Activated naive CD4-positive, alpha-beta T cell treated with anti-CD3 and anti-CD28 coated beads, Interleukin-2, amount 50 U/mL, for 24 hours (primary cell): ENCODE data around the gene CRIM1.

Experiments
- H3K27ac Mint-ChIP-seq: one replicate; pipeline ENCODE4 v1.8.0; 2021; ENCODE audit warnings: mild to moderate bottlenecking, mixed read lengths
- H3K27me3 Mint-ChIP-seq: one replicate; pipeline ENCODE4 v1.8.0; 2021; ENCODE audit warnings: mixed read lengths
- H3K36me3 Mint-ChIP-seq: one replicate; pipeline ENCODE4 v1.8.0; 2021; ENCODE audit warnings: mixed read lengths
- H3K4me1 Mint-ChIP-seq: one replicate; pipeline ENCODE4 v1.8.0; 2021; ENCODE audit warnings: mixed read lengths
- H3K4me3 Mint-ChIP-seq: one replicate; pipeline ENCODE4 v1.8.0; 2021; ENCODE audit warnings: mild to moderate bottlenecking, mixed read lengths
- H3K9me3 Mint-ChIP-seq: one replicate; pipeline ENCODE4 v1.8.0; 2021; ENCODE audit warnings: mixed read lengths

CRIM1 gene

DNA sequence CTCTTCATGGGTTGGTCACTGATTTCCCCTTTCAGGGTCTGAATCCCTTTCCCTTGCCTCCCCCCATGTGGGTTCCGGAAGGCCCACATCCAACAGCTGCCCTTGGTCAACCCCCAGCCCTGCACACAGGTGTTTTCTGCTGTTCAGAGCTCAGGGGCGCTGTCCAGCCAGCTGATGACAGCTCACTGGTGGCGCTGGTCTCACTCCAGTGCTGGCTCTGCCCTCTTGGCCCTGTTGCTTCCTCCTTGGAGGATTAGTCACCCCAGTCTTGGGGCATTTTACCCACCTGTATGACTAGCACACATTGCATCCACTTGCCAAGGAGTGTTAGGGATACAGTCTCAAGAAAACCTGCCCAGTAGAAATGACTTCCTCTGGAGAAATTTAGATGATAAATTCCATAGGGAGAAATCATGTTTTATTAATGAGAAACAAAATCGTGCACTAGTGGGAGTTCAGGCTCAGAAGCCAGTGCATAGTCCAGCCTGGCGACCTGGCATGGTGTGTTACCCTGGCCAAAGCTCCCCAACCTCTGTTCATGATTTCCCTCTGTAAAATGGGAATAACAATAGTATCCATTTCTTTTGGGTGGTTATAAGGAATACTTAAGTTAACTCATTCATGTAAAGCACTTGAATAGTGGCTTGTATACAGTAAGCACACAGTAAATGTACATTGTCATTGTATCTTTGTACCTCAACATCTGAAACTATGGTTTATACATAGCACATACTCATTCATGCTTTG, 21.6 kb downstream of the CRIM1 start:
- no peaks in the 10 kb centered on the region for H3K27me3 Mint-ChIP-seq
- no peak overlapping the region for H3K27ac Mint-ChIP-seq
- H3K36me3 Mint-ChIP-seq: no peaks in the 10 kb centered on the region
- no peaks in the 10 kb centered on the region for H3K9me3 Mint-ChIP-seq
- peaks cover 8% of the 10 kb centered on the region for H3K4me1 Mint-ChIP-seq
- no peak overlapping the region for H3K4me3 Mint-ChIP-seq

GRCh38 chr2:36379710-36380448, 24.3 kb downstream of the CRIM1 start:
- peaks cover 4% of the 10 kb centered on the region for H3K4me1 Mint-ChIP-seq
- H3K9me3 Mint-ChIP-seq: no peaks in the 10 kb centered on the region
- H3K27ac Mint-ChIP-seq: no peak overlapping the region
- H3K36me3 Mint-ChIP-seq: no peaks in the 10 kb centered on the region
- no peak overlapping the region for H3K4me3 Mint-ChIP-seq
- H3K27me3 Mint-ChIP-seq: no peaks in the 10 kb centered on the region

GRCh38 chr2:36380624-36381481, 25.3 kb downstream of the CRIM1 start:
- no peak overlapping the region for H3K27ac Mint-ChIP-seq
- peaks cover 4% of the 10 kb centered on the region for H3K4me1 Mint-ChIP-seq
- H3K27me3 Mint-ChIP-seq: no peaks in the 10 kb centered on the region
- H3K9me3 Mint-ChIP-seq: no peaks in the 10 kb centered on the region
- no peak overlapping the region for H3K4me3 Mint-ChIP-seq
- no peaks in the 10 kb centered on the region for H3K36me3 Mint-ChIP-seq

DNA sequence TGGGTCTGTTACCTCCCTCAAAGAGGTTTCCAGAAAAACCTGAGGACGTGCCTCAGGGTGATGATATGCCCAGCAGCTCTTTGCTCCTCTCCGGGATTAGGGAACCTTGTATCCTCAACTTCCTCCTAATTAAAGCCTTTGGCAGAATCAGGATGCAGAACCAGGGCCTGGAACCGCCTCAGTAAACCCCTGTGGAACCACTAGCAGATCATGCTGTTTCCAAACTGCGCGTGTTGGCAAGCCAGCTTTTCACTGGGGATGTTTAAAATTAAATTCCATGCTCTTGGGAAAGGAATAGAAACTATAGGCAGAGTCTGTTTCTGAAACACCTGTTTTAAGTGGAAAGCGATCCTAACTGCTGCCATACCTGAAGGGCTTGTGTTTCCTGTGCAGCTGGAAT, 26.4 kb downstream of the CRIM1 start:
- Mint-ChIP-seq H3K27ac (no peak overlapping the region), H3K9me3 (no peaks in the 10 kb centered on the region), H3K4me1 (peaks cover 8% of the 10 kb centered on the region), H3K4me3 (no peak overlapping the region), H3K27me3 (no peaks in the 10 kb centered on the region), H3K36me3 (no peaks in the 10 kb centered on the region)

- H3K27ac Mint-ChIP-seq: no peak overlapping the region
- H3K4me3 Mint-ChIP-seq: no peak overlapping the region
- peaks cover 12% of the 10 kb centered on the region for H3K4me1 Mint-ChIP-seq
- H3K9me3 Mint-ChIP-seq: no peaks in the 10 kb centered on the region
- H3K36me3 Mint-ChIP-seq: no peaks in the 10 kb centered on the region
- H3K27me3 Mint-ChIP-seq: no peaks in the 10 kb centered on the region
These were observed 26.9 kb downstream of the CRIM1 start for GRCh38 chr2:36382472-36382871.

DNA sequence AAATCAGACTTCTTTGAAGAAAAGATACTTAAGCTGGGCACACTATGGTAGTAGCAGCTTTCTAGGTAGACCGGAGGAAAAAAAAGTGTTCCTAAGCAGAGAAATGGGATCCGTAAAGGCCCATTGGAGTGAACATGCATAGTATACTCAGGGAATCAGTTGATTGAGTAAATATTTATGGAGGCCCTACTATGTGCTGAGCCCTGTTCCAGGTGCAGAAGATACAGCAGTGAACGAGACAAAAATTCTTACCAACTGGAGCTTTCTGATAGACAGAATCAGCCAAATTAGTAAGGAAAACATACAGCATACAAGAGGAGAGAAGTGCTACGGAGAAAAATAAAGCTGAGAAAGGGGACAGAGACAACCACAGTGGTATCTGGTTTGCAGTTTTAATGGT, 28.1 kb downstream of the CRIM1 start:
- Mint-ChIP-seq H3K27me3 (no peaks in the 10 kb centered on the region), H3K9me3 (no peaks in the 10 kb centered on the region), H3K4me3 (no peak overlapping the region), H3K4me1 (peaks cover 17% of the 10 kb centered on the region), H3K36me3 (no peaks in the 10 kb centered on the region), H3K27ac (no peak overlapping the region)

DNA sequence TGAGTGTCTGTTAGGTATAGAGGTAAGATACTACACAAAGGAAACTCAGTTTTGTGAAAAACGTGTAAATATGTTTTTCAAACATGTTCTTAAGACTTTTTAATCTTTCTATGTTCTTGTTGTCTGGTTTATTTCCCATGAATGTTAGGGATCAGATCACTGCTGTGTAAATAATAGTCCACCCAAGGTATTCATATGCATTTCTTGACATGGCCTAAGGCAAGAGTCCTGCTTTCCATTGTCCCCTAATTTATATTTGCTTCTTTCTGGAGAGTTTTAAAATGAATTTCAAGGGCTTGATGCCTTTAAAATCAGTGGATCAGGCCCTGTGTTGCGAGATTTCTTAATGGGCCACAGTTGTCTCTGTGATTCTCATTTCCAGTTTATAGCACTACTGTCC, 28.9 kb downstream of the CRIM1 start:
- Mint-ChIP-seq H3K4me3 (no peak overlapping the region), H3K9me3 (no peaks in the 10 kb centered on the region), H3K36me3 (no peaks in the 10 kb centered on the region), H3K4me1 (peaks cover 15% of the 10 kb centered on the region), H3K27me3 (peaks cover 1% of the 10 kb centered on the region), H3K27ac (no peak overlapping the region)

DNA sequence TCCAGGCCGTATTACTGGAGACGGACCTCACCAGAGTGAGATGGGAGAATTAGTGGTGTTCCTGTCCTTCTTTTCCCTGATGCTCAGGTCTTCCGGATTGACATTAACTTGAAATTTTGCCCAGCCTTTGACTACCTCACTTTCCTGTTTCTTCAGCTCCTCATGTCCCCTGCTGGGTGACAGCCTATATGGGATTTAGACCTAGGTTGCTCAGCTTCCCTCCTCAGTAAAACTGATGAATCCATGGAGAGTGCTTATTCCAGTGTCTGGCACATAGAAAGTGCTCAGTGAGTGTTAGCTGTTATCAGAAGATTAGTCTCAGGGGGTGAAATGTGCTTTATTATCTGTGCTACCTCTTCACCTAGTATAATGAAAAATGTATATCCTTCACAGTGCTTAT, 30.0 kb downstream of the CRIM1 start:
- Mint-ChIP-seq H3K27ac (no peak overlapping the region), H3K4me3 (no peak overlapping the region), H3K36me3 (no peaks in the 10 kb centered on the region), H3K9me3 (no peaks in the 10 kb centered on the region), H3K27me3 (peaks cover 1% of the 10 kb centered on the region), H3K4me1 (peaks cover 13% of the 10 kb centered on the region)

DNA sequence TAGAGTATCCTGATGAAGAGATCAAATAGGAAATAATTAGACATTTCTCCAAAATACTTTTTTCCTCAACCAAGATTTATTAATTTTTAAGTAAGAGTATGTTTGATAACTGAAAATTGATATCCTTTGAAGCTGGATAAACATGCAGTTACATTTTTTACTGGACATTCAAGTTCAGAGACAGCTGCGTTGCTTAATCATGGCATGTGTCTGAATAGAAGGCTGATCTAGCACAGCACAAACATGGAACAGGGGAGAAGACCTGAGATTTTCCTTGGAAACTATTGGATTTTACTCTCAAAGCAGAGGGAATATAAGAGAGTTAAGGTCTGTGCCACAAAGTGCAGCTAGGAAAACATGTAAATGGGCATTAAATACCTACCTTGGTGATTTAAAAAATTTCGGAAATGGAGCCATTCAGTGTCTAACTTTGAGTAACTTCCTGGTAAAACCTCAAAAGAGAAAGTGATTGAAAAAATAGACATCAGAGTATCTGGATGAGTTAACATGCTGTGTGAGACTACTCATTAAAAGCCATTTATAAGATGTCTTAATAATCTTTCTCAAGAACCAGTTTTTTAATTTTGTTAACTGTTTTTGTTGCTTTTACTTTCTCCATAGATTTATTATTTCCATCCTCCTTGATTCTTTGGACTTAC, 31.8 kb downstream of the CRIM1 start:
- H3K9me3 Mint-ChIP-seq: no peaks in the 10 kb centered on the region
- H3K4me3 Mint-ChIP-seq: no peak overlapping the region
- no peaks in the 10 kb centered on the region for H3K36me3 Mint-ChIP-seq
- peaks cover 1% of the 10 kb centered on the region for H3K27me3 Mint-ChIP-seq
- H3K27ac Mint-ChIP-seq: no peak overlapping the region
- peaks cover 13% of the 10 kb centered on the region for H3K4me1 Mint-ChIP-seq

DNA sequence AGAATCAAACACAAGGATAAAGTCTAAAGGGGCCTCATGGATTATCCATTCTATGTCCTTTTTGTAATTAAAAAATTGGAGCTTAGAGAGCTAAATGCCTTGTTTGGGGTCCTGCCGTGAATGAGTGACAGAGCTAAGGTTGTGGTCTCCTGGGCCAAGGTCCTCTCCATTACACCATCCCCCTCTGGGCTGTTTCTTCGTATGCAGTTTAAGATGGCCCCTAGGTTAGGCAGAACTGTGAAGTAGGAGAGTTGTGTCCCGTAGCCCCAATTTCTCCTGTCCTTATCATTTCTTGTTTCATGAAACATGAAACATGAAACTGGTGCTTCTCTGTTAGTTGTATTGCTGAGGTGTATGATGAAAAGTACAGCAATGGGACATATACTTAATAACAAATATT, 32.9 kb downstream of the CRIM1 start:
- Mint-ChIP-seq H3K9me3 (no peaks in the 10 kb centered on the region), H3K27ac (no peak overlapping the region), H3K36me3 (no peaks in the 10 kb centered on the region), H3K27me3 (peaks cover 1% of the 10 kb centered on the region), H3K4me1 (peaks cover 13% of the 10 kb centered on the region), H3K4me3 (no peak overlapping the region)

- Mint-ChIP-seq H3K27ac (no peak overlapping the region), H3K27me3 (peaks cover 1% of the 10 kb centered on the region), H3K4me1 (peaks cover 13% of the 10 kb centered on the region), H3K9me3 (no peaks in the 10 kb centered on the region), H3K4me3 (no peak overlapping the region), H3K36me3 (no peaks in the 10 kb centered on the region)
These were observed 33.5 kb downstream of the CRIM1 start for GRCh38 chr2:36389091-36389564.

DNA sequence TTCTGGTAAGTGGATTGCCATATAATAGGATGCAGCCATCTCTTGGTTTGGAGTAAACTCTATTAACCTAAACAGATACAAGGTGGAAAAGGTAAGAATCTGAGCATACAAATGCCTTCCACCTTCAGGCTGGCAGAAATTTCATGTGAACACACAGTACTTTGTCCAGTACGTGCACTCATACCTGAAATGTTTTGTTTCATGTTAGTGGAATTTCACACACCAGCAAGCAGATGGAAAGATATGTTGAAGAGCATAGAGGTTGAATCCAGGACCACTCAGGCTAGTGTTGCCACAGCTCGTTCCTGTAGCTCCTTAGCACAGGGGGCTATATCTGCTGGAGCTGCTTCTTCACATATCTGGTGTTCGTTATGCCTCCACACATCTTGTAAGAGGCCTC, 34.0 kb downstream of the CRIM1 start:
- H3K4me3 Mint-ChIP-seq: no peak overlapping the region
- peaks cover 13% of the 10 kb centered on the region for H3K4me1 Mint-ChIP-seq
- no peaks in the 10 kb centered on the region for H3K9me3 Mint-ChIP-seq
- no peaks in the 10 kb centered on the region for H3K36me3 Mint-ChIP-seq
- no peak overlapping the region for H3K27ac Mint-ChIP-seq
- peaks cover 1% of the 10 kb centered on the region for H3K27me3 Mint-ChIP-seq

DNA sequence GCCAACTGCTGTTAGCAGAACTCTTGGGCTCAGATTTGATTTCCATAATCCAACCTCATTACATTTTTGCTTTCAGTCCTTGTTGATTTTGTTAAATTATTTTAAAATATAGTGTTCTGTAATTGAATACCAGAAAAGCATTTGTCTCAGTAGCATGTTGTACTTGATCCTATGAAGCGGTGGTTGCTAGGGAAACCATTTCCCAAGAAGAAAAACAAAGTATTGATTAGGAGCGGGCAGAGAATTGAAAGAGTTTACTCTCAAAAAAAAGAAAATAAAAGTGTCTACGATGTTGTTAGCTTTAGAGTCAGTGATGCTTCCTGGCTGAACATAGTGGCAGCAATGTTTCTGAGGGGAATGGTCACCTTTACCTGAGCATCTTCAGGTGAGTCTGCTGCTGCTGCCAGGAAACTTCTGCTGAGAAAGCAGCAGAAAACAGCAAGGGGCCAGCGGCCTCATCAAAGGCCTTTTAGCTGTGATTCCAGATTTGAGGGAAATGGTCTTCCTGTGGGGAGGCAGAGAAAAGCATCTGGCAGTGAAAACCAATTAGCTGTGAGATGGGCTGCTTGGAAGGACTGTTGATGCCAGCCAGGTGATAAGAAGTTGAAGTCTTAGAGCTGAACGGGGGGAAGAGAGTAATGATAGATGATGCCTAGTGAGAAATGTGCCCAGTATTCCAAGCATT, 37.1 kb downstream of the CRIM1 start:
- H3K4me1 Mint-ChIP-seq: peaks cover 3% of the 10 kb centered on the region
- no peaks in the 10 kb centered on the region for H3K36me3 Mint-ChIP-seq
- no peaks in the 10 kb centered on the region for H3K9me3 Mint-ChIP-seq
- no peak overlapping the region for H3K4me3 Mint-ChIP-seq
- peaks cover 1% of the 10 kb centered on the region for H3K27me3 Mint-ChIP-seq
- no peak overlapping the region for H3K27ac Mint-ChIP-seq

GRCh38 chr2:36393738-36394256, 38.2 kb downstream of the CRIM1 start:
- Mint-ChIP-seq H3K9me3 (no peaks in the 10 kb centered on the region), H3K27me3 (peaks cover 1% of the 10 kb centered on the region), H3K4me3 (no peak overlapping the region), H3K4me1 (no peaks in the 10 kb centered on the region), H3K36me3 (no peaks in the 10 kb centered on the region), H3K27ac (no peak overlapping the region)

GRCh38 chr2:36394804-36395203, 39.2 kb downstream of the CRIM1 start:
- H3K36me3 Mint-ChIP-seq: no peaks in the 10 kb centered on the region
- no peaks in the 10 kb centered on the region for H3K4me1 Mint-ChIP-seq
- no peak overlapping the region for H3K27ac Mint-ChIP-seq
- no peak overlapping the region for H3K4me3 Mint-ChIP-seq
- H3K9me3 Mint-ChIP-seq: no peaks in the 10 kb centered on the region
- no peaks in the 10 kb centered on the region for H3K27me3 Mint-ChIP-seq
